Activated T-helper 1 cell treated with Interleukin-2 at 50 U/mL for 16 hours (primary cell): ENCODE data around the gene ZNF771.
"Not testable (repeated sequence)": the region's sequence is repeated elsewhere in the genome, so short reads cannot be mapped to it uniquely, and the experiment has no call there.

Experiments used
- DNase-seq: peaks from one replicate; pipeline ENCODE4 v3.0.0-alpha.2; 2020; ENCODE audit warnings: low read depth

Gene ZNF771

GRCh38 chr16:30437511-30438046, 30.2 kb downstream of the ZNF771 start:
- DNase-seq = no peak

DNA sequence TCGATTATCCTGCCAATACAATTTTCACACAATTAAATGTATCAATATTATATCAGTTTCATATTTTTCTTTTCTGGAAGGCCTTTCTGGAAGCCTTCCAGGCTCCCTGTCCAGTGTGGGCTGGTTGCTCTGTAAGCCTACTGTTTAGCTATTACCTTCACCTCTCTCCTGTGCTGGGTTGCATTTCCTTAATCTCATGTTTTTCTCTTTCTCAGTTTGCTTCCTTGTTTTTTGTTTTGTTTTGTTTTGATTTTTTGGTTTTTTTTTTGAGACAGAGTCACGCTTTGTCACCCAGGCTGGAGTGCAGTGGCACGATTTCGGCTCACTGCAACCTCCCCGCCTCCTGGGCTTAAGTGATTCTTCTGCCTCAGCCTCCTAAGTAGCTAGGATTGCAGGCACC, 31.4 kb downstream of the ZNF771 start:
- DNase-seq = no peak

GRCh38 chr16:30439720-30440348, 32.4 kb downstream of the ZNF771 start:
- DNase-seq = no peak

GRCh38 chr16:30443631-30444030, 36.2 kb downstream of the ZNF771 start:
- DNase-seq = no peak

DNA sequence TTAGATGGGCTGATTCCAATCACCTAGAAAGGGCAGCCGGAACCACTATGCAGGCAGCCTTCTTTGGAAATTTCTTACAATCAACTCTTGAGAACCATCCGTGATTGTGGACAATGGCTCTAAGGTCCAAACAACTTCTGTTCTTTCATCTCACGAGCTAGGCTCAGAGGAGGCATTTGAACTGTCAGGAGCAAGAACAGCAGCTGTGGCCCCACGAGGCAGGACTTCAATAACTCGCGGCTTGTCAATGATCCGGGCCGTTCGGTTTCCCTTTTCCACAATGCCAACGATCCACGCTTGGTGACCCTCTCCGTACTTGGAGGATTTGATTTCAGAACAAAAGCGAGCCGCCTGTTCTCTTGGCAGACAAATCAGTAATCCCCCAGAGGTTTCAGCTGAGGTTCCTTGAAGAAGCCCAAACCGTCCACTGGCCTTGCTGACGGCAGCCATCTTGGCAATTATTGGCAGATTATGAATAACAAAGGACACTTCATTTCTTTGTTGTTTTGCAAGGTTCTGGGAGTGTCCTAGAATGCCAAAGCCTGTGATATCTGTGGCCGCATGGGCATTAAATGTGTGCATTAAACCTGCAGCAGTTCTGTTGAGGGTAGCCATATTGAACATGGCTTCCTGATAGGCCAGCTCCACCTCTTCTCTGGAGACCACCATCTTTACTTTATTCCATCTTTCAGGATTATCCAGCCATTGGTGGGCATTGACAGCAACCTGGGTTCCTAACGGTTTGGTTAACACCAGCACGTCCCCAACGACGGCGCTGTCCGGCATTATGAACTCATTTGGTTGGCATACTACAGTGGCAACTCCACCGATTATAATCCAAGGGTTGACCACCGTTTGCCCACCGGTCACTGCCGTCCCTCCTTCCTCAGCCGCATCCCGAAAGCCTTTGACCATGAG, 37.1 kb downstream of the ZNF771 start:
- DNase-seq = no peak

DNA sequence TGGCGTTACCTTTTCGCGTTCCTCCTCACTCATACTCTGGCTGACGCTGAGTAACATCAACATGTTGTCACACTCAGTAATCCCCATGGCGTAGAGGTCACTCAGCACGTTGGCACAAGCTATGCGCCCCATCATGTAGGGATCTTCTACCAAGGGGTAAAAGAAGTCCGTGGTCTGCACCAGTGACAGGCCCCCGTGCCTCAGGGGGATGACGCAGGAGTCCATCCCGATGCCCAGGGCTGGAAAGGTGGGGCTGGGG, 37.7 kb downstream of the ZNF771 start:
- no peak for DNase-seq

- peak; percentile 89 for DNase-seq
These were observed 38.2 kb downstream of the ZNF771 start, which contains the start of gene SEPHS2 for GRCh38 chr16:30445408-30446202. Gene SEPHS2 (minus strand): TSS chr16:30445874. CDS start chr16:30445727, 147 bp downstream.

DNA sequence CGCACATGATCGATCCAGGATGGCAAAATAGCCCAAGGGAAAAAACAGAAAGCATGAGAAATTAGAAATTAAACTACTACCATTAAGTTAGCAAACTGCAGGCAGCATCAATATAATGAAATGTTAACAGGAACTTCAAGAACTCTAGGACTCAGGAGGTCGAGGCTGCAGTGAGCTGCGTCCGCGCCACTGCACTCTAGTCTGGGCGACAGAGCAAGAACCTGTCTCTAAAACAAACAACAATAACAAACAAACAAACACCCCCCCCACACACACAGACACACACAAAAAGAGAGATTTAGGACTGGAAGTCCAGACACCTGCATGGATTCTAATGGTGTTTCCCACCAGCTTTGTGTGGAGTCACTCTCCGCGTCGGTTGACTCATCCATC, 38.8 kb downstream of the ZNF771 start:
- no peak for DNase-seq

- no peak for DNase-seq
These were observed 40.3 kb downstream of the ZNF771 start for GRCh38 chr16:30447512-30448226.

GRCh38 chr16:30449116-30449435, 41.7 kb downstream of the ZNF771 start:
- DNase-seq = no peak

GRCh38 chr16:30452709-30453580, 45.5 kb downstream of the ZNF771 start:
- not testable (repeated sequence) for DNase-seq

GRCh38 chr16:30456302-30456701, 48.9 kb downstream of the ZNF771 start:
- DNase-seq = no peak

DNA sequence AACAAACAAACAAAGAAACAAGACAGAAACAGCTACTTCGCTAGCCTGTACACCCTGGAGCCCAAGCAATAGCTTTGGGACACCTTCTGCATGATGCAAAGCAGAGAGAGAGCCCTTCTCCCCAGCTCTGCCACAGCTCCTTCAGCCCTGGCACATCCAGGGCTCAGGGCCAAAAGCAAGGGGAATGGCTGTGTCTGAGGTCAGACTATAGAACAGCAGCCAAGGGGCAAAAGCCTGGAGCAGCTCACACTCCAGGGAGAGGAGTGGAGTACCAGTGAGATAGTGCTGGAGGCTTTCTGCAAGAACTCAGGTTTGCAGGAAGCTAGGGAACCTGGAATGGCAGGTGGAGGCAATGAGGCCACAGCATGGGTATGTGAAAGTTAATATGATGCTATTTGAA, 49.9 kb downstream of the ZNF771 start:
- no peak for DNase-seq

DNA sequence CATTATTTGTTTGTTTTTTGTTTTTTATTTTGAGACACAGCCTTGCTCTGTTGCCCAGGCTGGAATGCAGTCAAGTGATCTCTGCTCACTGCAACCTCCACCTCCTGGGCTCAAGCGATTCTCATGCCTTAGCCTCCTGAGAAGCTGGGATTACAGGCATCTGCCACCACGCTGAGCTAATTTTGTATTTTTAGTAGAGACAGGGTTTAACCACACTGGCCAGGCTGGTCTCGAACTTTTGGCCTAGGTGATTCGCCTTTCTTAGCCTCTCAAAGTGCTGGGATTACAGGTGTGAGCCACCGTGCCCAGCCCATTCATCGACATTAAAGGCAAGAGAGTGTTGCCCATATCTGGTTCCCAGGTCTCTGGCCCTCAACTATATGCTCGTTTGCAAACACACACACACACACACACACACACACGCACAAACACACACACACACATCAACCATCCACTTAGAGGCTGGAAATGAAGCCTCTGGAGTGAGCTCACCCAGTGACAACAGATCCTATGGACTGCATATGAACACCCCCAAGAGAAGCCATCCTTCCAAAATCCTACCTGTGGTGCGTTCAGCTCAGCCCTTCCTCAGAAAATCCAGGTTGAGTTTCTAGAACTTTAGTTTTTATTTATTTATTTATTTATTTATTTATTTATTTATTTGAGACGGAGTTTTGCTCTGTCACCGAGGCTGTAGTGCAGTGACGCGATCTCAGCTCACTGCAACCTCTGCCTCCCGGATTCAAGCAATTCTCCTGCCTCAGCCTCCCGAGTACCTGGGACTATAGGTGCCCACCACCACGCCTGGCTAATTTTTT, 50.5 kb downstream of the ZNF771 start:
- no peak for DNase-seq

DNA sequence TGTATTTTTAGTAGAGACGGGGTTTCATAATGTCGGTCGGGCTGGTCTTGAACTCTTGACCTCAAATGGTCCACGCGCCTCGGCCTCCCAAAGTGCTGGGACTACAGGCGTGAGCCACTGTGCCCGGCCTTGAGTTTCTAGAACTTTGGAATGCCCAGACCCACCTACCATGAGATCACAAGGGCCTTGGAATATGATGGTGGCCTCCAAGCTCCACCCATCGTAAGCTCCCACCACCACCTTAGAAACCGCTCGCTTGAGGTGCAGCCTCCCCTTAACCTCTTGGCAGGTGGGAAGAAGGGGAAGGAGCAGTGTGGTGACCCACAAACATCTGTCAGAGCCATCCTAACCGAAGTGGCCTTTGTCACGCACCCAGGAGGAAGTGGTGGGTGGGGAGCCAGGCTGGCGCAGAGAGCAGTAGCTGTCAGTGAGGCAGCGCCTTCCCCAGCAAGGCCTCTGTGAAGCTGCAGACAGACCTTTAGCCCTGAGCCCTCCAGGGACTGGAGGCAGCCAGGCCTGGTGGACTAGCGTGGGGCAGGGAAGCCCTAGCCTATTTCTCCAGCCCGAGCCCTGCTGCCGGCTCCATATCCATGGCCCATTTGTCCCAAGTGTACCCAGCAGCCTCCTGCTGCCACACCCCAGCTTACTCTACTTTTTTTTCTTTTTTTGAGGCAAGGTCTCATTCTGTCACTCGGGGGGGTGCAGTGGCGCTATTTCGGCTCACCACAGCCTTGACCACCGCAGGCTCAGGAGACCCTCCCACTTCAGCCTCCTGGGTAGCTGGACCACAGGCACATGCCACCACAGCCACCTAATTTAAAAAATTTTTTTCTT, 51.4 kb downstream of the ZNF771 start:
- DNase-seq = peak; percentile 76

DNA sequence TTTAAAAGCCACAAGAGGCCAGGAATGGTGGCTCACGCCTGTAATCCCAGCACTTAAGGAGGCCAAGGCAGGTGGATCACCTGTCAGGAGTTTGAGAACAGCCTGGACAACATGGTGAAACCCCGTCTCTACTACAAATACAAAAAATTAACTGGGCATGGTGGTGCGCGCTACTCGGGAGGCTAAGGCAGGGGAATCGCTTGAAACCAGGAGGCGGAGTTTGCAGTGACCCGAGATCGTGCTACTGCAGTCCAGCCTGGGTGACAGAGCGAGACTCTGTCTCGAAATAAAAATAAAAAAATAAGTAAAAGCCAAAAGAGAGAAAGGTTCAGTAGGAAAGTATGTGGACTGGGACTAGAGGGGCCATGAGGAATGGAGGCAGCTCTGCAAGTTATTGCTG, 52.0 kb downstream of the ZNF771 start:
- DNase-seq = no peak

- DNase-seq = not testable (repeated sequence)
These were observed 54.0 kb downstream of the ZNF771 start for GRCh38 chr16:30461426-30461825.

- no peak for DNase-seq
These were observed 56.7 kb downstream of the ZNF771 start for GRCh38 chr16:30464078-30464477.
